Measurements from ENCODE around the gene ADARB2.

ADARB2 gene

GRCh38 chr10:1293636-1294435, 443.5 kb downstream of the ADARB2 start:
- no peak for DNase-seq

DNA sequence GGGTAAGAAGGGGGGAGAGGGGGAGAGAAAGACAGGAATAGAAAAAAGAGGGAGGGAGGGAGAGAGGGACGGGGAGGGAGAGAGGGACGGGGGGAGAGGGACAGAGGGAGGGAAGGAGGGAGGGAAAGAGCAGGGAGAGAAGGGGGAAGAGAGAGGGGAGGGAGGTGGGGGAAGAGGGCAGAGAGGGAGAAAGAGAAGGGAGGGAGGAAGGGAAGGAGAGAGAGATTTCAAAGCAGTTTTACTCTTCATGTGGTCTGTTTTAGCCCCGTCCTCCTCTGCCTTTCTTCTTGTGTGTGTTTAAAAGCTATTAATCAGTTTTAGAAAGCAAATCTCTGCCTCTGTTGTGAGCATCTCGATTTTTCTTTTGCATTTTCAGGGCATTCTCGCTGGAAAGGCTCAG, 444.2 kb downstream of the ADARB2 start:
- DNase-seq, result no peak

DNA sequence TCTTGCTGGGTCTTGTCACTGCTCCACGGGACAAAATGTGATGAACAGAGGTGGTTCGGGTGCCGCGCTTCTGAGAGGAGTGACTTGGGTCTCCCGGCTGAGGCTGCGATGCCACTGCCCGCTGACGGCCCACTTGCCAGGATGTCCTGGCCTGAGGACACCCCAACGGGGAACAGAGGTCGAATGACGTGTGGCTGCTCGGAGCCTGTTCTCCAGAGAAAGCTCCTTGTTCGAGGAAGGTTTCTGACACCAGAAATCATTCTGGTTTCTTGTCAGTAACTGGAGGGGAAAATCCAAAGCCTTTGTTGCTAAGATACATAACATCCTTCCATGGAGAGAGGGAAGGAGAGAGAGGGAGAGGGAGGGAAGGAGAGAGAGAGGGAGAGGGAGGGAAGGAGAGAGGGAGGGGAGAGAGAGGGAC, 444.7 kb downstream of the ADARB2 start:
- no peak for DNase-seq

DNA sequence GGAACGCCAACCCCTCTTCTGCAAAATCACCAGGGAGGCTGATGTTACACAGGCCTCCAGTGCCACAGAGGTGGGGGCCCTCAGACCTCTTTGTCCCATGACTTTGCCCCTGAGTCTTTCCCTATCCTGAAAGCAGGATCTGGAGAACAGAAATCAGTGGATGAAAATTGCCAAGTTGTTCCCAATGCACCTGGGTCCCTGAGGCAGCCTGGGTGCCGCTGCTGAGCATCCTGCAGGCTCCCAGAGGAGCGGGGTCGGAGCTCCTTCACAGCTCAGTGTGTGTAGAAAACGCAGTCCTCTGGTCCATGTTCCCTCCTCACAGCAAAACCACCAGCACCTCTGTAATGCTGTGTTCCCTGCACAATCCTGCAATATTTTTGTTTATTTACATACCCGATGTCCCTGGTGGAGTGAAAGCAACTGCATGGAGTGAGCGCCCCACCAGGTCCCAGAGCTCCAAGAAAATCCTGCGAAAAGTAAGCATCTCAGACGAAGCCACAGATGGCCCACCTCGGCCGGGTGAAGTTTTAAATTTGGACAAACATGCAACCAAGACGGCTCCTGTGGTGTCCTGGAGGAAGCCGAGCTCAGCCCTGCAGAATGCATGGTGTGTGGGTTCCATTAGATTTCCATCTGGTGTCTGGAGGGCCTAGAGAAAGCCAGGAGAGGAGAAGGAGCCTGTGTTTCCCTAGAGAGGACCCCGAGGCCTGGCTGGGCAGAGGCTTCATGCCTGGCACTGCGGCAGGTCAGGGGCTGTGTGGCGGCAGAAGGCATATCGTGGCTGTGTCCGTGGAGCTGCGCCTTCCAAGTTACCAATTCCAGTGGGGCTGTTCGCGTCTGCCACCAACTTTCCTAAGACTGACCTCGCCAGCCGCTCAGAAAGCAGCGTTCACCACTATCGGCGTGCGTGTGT, 445.9 kb downstream of the ADARB2 start:
- no peak for DNase-seq

DNA sequence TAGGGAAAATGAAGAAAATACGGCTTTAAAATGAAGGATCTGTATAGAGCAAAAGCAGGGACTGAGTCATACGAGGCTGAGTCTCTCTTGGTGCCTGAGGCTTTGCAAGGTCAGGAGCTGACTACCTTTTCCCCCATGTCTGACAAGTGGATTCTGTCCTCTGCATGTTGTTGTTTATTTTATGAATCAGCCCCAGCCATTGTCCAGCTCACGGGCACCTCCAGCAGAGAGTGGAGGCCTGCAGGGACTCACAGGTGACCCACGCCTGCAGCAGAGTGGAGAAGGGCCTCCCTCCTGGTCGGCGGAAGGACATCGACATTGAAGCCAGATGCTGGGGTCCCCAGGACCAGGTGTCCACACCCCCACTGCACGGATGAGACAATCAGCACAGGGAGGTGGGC, 447.3 kb downstream of the ADARB2 start:
- DNase-seq, result no peak

GRCh38 chr10:1289591-1289990, 447.7 kb downstream of the ADARB2 start:
- DNase-seq, result no peak

DNA sequence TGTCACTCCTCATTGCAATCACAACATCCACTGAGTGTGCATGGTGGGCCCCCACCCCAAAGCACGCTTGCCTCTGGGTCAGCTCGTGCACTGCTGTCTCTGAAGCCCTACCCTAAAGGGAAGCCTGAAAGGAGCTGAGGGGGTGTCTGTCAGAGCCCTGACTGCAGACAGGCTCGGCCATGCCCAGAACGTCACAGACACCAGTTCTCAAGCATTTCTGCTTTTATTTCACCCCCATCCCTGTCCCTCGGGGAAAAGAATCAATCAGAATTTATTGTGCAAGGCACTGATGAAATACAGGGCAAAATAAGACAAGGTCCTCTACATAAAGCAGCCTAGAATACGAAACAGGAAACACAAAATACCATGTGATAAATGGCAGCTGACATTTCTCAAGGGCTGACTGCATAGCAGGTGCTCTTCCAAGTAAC, 449.3 kb downstream of the ADARB2 start:
- peak in 1 of 2 experiments; percentile 2 for DNase-seq

DNA sequence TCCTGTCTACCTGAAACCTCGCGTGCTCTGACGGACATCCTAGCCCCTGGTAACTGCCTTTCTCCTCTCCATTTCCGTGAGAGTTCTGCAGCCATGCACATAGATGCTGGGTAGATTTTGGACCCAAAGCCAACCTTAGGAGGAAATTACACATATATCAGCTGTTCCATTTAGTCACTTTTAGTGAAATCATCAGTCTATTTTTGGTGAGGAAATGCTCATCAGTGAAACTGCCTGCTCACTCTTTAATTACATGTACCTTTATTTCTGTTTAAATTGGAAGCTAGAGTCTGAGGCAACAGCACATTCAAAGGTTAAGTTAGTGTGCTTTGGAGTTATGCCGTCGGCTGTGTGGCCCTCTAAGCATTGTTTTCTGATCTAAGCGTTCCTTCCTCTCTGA, 449.8 kb downstream of the ADARB2 start:
- no peak for DNase-seq

DNA sequence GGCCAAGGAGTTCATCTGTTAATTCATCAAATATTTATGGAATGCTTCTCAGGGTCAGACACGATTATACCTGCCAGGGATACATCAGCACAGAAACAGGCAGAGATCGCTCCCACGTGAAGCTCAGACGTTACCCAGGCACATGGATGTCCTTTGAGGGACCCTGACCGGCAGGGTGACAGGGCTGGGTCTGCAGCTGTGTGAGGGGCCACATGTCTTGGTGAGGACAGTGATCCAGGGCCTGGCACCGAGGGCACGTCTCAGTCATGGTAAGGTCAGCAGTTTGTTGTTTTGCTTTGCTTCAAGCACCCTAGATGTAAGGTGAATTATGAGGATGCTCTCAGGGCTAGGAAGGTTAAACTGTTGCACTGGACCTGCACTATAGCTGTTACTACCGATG, 453.2 kb downstream of the ADARB2 start:
- no peak for DNase-seq

DNA sequence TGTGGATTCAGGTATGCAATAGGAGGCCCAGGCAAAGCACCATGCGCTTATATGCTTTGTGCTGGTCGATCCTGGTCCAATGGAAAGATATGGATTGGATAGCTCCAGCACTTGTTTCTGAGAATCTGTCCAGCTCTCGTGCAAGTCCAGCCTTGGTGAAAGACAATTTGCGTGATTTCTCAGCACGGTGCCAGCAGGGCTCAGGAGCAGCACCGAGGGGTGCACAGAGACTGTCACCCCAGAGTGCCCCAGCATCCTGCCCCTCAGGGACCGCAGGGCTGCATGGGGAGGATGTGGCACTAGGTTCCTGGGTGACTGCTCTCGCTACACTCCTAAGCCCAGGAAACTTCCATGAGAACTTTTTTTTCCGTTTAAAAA, 455.9 kb downstream of the ADARB2 start:
- DNase-seq, result no peak

- DNase-seq, result no peak
Measured at GRCh38 chr10:1280466-1281404, 456.6 kb downstream of the ADARB2 start.

DNA sequence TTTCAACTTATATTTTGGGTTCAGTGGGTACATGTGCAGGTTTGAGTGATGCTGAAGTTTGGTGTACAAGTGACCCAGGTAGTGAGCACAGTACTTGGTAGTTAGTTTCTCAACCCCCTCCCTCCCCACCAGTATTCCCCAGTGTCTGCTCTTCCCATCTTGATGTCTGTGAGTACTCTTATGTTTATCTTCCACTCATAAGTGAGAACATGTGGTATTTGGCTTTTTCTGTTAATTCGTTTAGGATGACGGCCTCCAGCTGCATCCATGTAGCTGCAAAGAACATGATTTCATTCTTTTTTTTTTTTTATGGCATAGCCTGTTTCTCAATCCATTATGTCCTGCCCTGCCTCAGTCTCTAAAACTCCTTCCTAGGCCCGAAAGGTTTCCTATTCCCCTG, 459.0 kb downstream of the ADARB2 start:
- no peak for DNase-seq

DNA sequence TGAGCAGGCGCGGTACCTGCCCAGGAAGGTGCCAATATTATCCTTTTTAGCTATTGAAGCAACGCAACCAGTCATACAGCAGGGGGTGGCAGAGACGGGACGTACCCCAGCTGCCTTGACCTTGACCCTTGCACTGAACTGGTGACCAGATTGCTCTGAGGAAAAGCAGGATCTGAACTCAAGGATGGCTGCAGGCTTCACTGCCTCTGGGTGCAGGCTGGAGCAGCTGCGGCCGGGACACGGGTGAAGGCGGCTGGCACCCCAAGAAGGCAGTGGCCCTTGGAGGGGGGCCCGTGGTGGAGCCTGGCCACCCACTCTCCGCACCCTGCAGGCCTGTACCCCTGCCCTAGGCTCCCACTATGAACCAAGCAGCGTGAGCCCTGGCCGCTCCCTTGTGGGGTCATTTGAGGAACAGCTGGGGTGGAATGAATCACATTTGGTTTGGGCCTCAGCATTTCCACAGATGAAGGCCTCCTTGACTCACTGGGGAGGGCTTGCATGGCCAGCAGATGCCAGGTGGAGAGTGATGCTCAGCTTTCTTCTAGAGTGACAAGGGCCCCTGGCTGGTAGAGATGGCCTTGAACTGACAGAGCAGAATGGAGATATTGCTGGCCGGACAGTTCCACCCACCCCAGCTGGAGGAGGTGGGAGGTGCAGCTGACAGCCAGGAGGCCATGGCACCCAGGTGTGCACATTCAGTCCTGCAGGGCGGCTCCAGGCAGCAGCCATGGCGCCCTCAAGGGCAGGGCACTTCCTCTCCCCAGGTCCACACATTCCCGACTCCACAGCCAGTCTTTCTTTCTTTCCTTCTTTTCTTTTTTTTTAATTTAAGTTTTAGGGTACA, 462.4 kb downstream of the ADARB2 start:
- DNase-seq, result no peak

DNA sequence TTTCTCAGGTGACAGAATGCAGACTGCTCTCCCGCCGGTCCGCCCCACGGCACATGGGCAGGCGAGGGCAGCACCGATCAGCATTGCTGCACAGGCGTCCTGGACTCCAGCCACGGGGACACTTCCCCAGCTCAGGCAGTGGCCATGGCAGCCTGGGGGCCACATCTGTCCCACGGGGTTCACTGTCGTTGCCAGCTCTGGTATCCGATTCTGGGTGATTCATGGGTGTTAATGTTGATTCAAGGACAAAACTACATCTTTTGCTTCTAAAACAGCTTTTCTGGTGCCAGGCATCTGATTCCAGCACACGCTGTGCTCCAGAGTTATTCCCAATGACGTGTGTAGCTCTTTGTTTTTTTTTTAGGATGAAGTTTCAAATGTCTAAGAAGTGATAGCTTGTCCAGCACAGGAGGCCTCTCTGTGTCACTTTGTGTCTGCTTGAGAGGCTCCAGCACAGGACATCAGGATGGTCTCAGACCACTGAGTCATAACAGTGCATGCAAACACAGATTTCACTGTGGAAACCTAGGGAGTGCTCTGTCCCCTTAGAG, 463.1 kb downstream of the ADARB2 start:
- DNase-seq, result no peak

GRCh38 chr10:1273372-1274105, 463.8 kb downstream of the ADARB2 start:
- no peak for DNase-seq

- DNase-seq, result no peak
Measured at GRCh38 chr10:1272777-1273161, 464.6 kb downstream of the ADARB2 start.

DNA sequence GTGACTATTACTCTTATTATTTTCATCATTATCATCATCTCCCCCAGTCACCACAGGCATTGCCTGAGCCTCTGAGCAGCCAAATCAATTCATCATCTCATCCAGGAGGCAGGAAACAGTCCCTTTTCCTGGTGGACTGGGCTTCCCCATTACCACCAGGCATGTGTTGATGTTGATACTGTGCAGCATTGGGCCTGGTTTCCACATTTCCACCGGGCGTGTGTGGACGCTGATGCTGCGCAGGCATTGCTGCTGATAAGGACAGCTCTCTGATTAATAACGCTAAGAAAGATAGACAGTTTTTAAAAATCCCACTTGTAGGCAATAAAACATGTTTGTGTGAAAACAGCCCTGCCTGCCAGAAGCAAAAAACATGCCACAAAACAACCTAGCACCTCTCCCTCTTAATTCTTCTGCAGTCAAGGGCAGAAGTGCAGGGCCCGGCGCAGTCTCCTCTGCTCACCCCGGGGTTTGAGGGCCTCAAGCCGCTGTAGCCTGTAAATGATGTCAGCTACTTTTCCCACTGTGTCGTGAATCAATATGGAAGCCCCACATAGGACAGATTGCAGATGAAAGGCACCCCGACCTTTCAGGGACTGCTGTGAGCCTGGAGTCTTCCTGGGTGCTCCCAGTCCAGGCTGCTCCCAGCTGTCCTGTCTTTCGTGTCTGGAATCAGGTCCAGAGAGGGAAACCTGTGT, 465.1 kb downstream of the ADARB2 start:
- DNase-seq, result no peak

- no peak for DNase-seq
Measured at GRCh38 chr10:1270906-1271305, 466.4 kb downstream of the ADARB2 start.

DNA sequence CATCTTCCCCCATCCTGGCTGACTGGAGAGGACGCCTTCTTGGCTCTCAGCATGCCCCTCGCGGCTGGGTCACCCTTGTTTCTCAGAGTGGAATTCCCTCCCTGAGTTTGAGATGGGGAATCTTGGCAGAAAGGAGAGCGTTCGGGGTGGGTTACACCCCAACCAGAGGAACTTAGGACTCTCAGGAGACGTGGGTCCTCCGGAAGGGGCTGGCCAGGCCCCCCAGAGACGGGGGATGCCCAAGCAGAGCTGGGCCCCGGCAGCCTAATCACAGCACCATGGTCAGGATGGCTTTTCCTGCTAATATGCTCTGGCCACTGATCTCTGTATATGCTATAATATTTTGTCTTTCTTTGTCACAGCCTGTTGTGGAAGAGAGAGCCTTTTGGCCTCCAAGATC, 466.8 kb downstream of the ADARB2 start:
- DNase-seq, result no peak

DNA sequence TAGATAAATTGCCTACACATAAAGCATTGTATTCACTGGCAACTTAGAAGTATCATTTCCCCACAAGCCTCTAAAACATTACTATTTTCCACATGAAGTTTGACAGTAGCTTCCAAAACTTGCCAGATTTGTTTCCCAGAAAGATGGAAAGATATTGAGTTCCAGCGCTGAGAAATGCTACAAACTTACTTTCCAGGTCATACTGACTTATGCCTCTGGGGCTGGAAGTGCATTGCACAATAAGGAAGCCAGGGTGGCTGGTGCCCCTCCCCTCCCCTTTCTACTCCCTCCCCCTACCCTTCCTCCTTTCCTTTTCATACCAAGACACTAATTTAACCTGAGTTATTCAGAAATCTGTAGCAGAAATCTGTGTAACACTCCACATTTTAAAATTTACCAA, 468.5 kb downstream of the ADARB2 start:
- peak; percentile 55 to 70 for DNase-seq

All from AML-193 (cell line).